COLO668 (cell line): ENCODE measurements around the gene XRCC1.
"Not testable (repeated sequence)": the region's sequence is repeated elsewhere in the genome, so short reads cannot be mapped to it uniquely, and the experiment has no call there.

Experiments
- DNase-seq: peaks from one replicate; lab custom pipeline; 2025; ENCODE audit not compliant: unreplicated experiment; lab: John Stamatoyannopoulos, UW

The XRCC1 gene

DNA sequence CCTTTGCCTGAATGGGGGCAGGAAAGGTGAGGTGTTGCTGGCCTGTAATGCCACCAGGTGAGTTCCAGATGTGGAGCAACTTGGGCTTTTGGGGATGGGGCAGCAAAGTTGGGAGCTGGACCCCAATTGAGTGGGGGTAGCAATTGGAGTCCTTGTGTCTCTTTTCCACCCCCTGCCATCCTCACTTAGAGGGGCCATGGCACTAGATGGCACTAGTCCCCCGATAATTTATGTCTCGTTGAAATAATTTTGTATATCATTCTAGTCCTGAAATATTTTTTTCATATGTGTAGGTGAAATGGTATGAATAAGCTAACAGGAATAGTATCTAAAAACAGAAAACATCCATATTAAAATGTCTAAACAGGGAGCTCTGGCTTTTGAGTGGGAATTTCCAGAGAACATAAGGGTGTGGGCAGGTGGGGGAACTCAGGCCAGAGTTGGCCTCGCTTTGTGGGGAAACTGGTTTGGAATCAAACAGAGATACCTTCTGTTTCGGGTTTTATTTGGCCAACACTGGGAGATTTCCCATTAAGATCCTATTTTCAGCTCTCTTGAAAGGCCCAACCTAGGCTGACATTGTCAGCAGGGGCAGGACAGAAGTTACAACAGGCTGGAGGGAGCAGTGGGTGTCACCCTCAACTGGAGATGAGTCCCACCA is 24.4 kb upstream of the XRCC1 start:
- no peak for DNase-seq

DNA sequence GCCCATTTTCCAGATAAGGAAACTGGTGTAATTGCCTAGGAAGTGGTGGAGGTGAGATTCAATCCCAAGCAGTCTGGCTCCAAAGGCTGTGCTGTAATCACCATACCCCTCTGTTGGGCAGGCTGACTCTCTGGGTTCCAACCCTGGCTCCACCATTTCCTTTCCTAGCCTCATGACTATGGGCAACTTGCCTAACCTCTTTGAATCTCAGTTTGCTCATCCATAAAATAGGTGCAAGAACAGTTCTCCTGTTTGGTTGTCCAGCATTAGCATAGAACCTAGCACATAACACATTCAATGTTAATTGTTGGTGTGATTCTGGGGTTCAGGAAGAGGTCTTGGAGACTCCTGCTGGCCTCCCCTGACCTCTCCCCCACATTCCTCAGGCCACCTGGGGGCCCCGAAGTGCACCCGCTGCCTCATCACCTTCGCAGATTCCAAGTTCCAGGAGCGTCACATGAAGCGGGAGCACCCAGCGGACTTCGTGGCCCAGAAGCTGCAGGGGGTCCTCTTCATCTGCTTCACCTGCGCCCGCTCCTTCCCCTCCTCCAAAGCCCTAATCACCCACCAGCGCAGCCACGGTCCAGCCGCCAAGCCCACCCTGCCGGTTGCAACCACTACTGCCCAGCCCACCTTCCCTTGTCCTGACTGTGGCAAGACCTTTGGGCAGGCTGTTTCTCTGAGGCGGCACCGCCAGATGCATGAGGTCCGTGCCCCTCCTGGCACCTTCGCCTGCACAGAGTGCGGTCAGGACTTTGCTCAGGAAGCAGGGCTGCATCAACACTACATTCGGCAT is 23.3 kb upstream of the XRCC1 start:
- DNase-seq: no peak

DNA sequence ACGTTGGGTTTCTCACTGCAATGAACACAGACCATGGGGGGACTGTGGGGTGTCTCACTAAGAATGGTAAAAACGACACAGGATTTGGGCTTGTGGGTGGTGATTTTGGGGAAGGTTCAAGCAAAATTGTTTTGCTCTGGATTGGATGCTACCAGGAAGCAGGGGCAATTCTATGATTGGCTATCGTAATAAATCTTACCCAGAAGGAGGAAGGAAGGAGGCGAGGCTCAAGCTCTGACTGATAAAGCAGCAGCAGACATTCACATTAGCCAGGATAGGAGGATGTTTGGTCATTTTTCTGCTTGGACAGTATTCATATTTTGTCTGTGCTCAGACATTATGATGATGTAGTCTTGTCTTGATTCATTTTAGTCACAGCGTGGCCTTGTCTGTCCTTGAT is 22.5 kb upstream of the XRCC1 start:
- DNase-seq: no peak

DNA sequence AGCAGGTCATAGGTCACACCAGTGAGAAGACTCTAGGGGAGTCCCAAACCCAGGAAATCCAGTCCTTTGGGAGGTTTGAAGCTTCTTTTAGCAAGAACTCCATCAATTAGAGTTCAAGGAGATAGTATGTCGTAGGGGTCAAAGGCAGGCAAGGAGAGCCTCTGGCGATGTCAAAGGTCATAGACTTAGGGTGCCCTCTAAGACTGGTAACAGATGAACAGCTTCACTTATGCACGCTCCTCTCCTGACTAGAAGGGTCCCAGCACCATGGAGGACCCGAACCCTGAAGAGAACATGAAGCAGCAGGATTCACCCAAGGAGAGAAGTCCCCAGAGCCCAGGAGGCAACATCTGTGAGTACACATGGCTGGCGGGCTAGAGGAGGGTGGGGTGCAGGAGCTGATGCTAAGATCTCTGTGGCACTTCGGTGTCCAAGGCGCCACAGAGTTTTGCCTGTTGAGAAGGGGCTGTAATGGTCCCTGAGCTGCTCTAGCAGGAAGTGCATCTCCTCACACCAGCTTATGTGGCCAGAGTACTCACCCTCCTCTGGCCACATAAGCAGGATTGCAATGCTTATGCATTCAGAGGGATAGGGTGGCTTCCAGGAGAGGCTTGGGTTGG is 21.6 kb upstream of the XRCC1 start:
- DNase-seq: no peak

DNA sequence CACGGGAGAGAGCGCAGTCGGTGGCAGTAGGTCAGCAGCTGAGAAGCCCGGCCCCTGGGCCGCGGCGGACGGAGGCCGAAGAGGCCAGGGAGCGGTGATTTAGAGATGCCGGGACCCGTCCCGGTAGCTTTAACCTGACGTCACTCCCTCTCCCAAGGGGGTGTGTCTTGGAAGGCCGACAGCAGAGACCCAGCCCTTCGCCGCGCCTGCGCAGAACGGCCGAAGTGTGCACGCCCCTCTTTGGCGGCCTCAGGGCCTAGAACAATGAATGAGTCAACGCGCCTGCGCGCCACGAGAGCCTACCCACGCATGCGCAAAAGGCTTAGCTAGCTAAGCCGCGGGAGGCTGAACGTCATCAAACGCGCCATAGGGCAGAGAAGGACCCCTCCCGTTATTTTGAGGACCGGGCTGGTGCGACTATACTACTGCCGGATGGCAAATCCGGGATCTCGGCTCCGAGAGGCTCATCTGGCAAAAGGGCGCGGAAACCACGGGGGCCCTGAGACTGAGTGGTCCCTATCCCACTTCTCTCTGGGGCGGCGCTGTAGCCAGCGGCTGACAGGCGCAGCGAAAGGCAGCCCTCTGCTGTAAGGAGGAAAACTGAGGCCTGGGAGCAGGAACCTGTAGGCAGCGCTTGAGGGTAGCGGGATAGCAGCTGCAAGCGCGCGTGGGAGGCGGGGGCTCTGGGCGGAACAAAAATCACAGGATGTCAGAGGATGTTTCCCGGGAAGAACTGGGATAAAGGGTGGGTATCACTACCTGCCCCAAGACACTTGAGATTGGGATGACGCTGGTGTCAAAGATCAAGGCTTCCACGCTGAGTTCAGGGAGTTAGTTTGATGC is 20.9 kb upstream of the XRCC1 start, which contains the start of the genes IRGQ and ZNF576:
IRGQ (minus strand) TSS at position 136 of the 843 bp plus-strand sequence. CDS start 796 bp downstream, outside the sequence.
ZNF576 (plus strand) TSS at position 597 of the 843 bp plus-strand sequence. CDS start 514 bp downstream, outside the sequence.
- DNase-seq: peak; percentile 99

DNA sequence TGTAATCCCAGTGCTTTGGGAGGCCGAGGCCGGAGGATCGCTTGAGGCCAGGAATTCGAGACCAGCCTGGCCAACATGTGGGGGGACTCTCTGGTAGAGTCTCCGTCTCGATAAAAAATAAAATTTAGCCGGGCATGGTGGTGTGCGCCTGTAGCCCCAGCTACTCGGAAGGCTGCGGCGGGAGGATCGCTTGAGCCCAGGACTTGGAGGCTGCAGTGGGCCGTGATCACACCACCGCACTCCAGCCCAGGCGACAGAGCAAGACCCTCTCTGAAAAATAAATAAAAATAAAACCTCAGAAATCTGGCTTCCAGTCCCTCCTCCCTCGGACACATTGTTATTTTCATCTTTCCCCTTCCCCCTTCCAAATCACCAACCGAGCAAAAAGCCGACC is 20.3 kb upstream of the XRCC1 start:
- DNase-seq: peak; percentile 38

- DNase-seq: peak; percentile 80
These were observed 19.6 kb upstream of the XRCC1 start for GRCh38 chr19:43594710-43595604.

DNA sequence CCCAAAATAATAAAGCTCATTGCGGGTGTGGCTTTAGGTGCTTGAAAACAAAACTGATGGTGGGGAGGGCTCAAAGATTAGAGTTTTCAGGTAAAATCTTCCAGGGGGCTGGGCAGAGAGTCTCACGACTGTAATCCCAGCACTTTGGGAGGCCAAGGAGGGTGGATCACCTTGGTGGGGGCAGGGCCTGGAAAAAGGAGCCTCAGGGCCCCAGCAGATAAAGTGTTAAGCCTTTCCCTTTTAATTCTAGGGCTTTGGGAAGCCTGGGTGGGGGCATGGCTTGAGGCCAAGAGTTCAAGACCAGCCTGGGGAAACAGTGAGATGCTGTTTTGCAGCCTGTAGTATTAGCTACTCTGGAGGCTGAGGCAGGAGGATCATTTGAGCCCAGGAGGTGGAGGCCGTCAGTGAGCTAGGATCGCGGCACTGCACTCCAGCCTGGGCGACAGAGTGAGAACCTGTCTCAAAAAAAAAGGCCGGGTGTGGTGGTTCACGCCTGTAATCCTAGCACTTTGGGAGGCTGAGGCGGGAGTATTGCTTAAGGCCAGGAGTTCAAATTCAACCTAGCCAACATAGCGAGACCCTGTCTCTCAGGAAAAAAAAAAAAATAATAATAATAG is 18.9 kb upstream of the XRCC1 start:
- no peak for DNase-seq

GRCh38 chr19:43592800-43593350 is 17.5 kb upstream of the XRCC1 start:
- no peak for DNase-seq

DNA sequence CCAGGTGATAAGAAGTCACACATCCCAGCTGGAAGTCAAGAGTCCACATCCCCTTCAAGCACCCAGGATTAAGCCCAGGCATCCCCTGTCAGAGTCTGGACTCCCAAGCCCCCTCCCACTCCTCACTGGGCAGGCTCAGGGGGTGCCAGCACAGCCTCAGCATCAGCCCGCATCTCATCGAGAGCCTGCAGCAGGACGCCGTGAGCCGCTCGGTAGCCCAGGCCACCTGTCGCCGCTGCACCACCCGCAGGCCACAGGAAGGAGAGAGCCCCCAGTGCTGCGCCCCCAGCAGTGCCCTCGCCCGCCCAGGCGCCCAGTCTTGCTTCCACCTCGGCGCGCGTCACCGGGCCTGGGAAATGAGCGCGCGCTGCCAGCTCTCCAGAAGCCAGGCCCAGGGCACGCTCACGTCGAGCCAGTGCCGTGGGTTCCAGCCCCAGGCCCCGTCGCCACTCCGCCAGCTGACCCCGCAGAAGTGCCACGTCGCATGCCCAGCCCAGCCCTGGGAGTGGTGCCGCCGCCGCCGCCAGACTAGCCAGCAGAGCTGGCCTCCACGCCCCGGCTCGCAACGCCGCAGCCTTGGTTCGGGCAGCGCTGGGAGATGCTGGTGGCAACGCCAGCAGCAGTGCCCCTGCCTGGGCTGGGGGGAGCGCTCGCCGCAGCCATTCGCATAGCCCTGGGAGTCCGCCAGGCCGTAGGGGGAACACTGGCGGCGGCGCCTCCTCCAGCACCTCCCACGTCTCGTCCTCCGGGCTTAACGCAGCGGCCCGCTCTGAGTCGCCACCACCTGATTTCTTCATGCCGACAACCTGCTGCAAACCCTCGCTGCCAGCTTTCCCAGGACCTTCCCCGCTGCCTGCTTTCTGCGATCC is 16.8 kb upstream of the XRCC1 start:
- no peak for DNase-seq

DNA sequence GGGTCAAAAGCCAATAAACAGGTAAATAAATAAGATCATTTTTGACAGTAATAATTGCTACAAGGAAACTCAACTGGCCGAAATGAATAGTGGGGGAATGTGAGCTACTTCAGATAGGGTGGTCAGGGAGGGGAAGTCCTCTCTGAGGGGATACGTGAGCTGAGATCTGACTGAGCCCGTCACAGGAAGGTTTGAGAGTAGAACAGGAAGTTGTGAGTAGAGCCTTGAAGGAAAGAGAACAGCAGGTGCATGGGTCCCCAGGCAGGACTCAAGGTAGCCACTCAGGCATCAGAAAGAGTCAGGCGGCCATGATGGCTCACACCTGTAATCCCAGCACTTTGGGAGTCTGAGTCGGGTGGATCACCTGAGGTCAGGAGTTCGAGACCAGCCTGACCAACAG is 14.4 kb upstream of the XRCC1 start:
- no peak for DNase-seq

- no peak for DNase-seq
These were observed 13.9 kb upstream of the XRCC1 start for GRCh38 chr19:43589277-43589676.

DNA sequence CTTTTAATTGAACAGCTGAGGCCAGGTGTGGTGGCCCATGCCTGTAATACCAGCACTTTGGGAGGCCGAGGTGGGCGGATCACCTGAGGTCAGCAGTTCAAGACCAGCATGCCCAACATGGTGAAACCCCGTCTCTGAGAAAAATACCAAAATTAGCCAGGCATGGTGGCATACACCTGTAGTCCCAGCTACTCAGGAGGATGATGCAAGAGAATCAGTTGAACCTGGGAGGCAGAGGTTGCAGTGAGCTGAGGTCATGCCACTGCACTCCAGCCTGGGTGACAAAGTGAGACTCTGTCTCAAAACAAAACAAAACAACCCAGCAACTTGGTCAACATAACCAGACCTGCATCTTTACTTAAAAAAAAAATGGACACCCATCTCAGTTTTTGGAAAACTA is 11.7 kb upstream of the XRCC1 start:
- DNase-seq: not testable (repeated sequence)

DNA sequence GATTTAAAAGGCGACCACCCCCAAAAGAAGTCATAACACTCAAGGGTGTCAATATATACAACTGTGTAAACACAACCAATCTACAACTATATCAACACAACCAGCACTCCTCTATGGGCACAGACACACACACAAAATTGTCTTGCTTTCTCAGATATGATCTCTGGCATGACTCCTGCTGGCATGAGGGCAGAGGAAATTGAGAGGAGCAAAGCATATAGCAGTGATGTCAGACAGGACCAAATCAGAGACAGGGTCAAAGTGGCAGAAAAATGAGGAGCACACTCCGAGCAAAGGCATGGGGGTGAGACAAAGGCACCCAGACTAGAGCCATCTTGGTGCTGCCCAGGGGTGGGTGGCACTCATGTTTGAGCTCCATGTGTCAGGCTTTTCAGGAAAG is 11.0 kb upstream of the XRCC1 start:
- no peak for DNase-seq

- DNase-seq: no peak
These were observed 9.2 kb upstream of the XRCC1 start for GRCh38 chr19:43584484-43584883.

DNA sequence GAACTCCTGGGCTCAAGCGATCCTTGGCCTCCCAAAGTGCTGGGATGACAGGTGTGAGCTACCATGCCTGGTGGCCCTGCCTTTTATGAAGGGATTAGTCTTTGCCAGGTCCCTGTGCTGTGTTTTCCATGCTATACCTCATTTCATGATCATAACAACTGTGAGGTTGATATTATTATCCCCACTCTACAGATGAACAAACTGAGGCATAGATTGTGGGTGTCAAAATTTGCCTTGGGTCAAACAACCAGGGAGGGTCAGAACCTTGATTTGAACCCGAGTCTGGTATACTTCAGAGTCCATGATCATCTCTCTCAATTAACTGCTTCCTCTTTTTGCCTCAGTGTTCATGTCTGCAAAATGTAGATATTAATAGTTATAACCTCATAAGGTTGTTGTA is 7.2 kb upstream of the XRCC1 start:
- no peak for DNase-seq

GRCh38 chr19:43581467-43581866 is 6.1 kb upstream of the XRCC1 start:
- no peak for DNase-seq

- DNase-seq: no peak
These were observed 3.5 kb upstream of the XRCC1 start for GRCh38 chr19:43578787-43579186.
